NT2/D1 (cell line): Measurements from ENCODE around the gene APC2.

Source experiments
- SUZ12 ChIP-seq: IDR thresholded peaks from 2 replicates; pipeline ENCODE4 v1.6.1; 2011; ENCODE audit not compliant: insufficient read length, insufficient read depth; ENCODE audit errors: extremely low read depth
- YY1 ChIP-seq: IDR thresholded peaks from 2 replicates; pipeline ENCODE4 v1.6.1; 2011; ENCODE audit not compliant: insufficient read length, insufficient read depth
- ZNF274 ChIP-seq: IDR thresholded peaks from 2 replicates; pipeline ENCODE4 v1.6.1; 2011; ENCODE audit warnings: mild to moderate bottlenecking, low read depth, low read length

- TF ChIP-seq ZNF274 (no peak), SUZ12 (no peak), YY1 (no peak)
Observed at GRCh38 chr19:1430246-1430645, 19.7 kb upstream of the APC2 start.
